ENCODE results near the gene CAMK1D. TPM values are rescaled to one million over a fixed set of nuclear protein-coding genes. Genes with fewer than 3 reads are reported as not detected.
A peak's percentile ranks its signal among the peaks of the same experiment; 100 is the strongest.

The CAMK1D gene
- total and polyA plus RNA-seq, 11 donors = 1.4 to 16.0 (median 2.5) TPM

- H3K27me3 ChIP-seq = no peaks in the 10 kb centered on the region
- TF ChIP-seq POLR2A (IDR thresholded peaks at IDR 0.05) = no peak
- TF ChIP-seq, protein P1, sequence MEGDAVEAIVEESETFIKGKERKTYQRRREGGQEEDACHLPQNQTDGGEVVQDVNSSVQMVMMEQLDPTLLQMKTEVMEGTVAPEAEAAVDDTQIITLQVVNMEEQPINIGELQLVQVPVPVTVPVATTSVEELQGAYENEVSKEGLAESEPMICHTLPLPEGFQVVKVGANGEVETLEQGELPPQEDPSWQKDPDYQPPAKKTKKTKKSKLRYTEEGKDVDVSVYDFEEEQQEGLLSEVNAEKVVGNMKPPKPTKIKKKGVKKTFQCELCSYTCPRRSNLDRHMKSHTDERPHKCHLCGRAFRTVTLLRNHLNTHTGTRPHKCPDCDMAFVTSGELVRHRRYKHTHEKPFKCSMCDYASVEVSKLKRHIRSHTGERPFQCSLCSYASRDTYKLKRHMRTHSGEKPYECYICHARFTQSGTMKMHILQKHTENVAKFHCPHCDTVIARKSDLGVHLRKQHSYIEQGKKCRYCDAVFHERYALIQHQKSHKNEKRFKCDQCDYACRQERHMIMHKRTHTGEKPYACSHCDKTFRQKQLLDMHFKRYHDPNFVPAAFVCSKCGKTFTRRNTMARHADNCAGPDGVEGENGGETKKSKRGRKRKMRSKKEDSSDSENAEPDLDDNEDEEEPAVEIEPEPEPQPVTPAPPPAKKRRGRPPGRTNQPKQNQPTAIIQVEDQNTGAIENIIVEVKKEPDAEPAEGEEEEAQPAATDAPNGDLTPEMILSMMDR (IDR thresholded peaks at IDR 0.05) = no peak
- intact Hi-C loops (cut with DNase I) = no loop called here
- no peak overlapping the region for H3K4me3 ChIP-seq
- DNase-seq = no peak
- H3K36me3 ChIP-seq = no peaks in the 10 kb centered on the region
- ATAC-seq = no peak
- no peaks in the 10 kb centered on the region for H3K4me1 ChIP-seq
- 96 to 98% (median 96%) methylated on average over 8 of the region's 8 CpGs for WGBS, 4 donors
- no peaks in the 10 kb centered on the region for H3K9me3 ChIP-seq
- no peak overlapping the region for H3K27ac ChIP-seq
Observed at GRCh38 chr10:12684784-12685183, 335.4 kb downstream of the CAMK1D start.

GRCh38 chr10:12685261-12686058 lies 336.1 kb downstream of the CAMK1D start:
- H3K9me3 ChIP-seq = no peaks in the 10 kb centered on the region
- 78 to 85% (median 82%) methylated on average over 11 of the region's 11 CpGs for WGBS, 4 donors
- intact Hi-C loops (cut with DNase I) = no loop called here
- DNase-seq = no peak
- no peaks in the 10 kb centered on the region for H3K36me3 ChIP-seq
- no peaks in the 10 kb centered on the region for H3K27me3 ChIP-seq
- no peak for ATAC-seq
- H3K4me3 ChIP-seq = no peak overlapping the region
- H3K4me1 ChIP-seq = no peaks in the 10 kb centered on the region
- no peak overlapping the region for H3K27ac ChIP-seq
- no peak for TF ChIP-seq POLR2A (IDR thresholded peaks at IDR 0.05)
- TF ChIP-seq, protein P1 (IDR thresholded peaks at IDR 0.05) = no peak

- Histone ChIP-seq H3K27ac (no peak overlapping the region), H3K36me3 (no peaks in the 10 kb centered on the region), H3K27me3 (no peaks in the 10 kb centered on the region), H3K4me1 (no peaks in the 10 kb centered on the region), H3K4me3 (no peak overlapping the region), H3K9me3 (no peaks in the 10 kb centered on the region)
- DNase-seq (no peak), ATAC-seq (no peak)
- TF ChIP-seq, protein P1 (IDR thresholded peaks at IDR 0.05) = no peak
- TF ChIP-seq POLR2A (IDR thresholded peaks at IDR 0.05) = no peak
- intact Hi-C loops (cut with DNase I) = no loop called here
- 86 to 90% (median 89%) methylated on average over 4 of the region's 4 CpGs for WGBS, 4 donors
Observed at GRCh38 chr10:12687996-12688395, 338.6 kb downstream of the CAMK1D start.

DNA sequence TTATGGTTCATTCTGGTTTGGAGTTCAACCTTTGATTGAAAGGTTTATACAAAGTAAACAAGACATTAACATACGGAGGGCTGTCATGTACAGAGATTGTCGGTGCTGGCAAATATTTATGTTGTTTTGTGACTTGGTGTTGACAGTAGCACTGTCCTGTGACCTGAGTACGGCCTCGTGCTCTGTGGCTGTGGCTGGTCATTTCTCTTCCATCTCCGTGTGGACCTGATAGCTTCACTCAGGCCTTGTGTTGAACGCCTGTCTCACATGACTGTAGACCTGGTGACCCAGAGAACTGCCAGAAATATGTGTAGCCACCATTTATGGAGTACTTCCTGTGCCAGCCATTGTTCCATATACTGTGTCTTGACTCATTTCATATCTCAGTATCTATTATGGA lies 340.5 kb downstream of the CAMK1D start:
- TF ChIP-seq, protein P1 (IDR thresholded peaks at IDR 0.05) = no peak
- TF ChIP-seq POLR2A (IDR thresholded peaks at IDR 0.05) = no peak
- H3K4me3 ChIP-seq = no peak overlapping the region
- H3K36me3 ChIP-seq = no peaks in the 10 kb centered on the region
- no peak for ATAC-seq
- intact Hi-C loops (cut with DNase I) = no loop called here
- no peak for DNase-seq
- peak overlapping the region in 1 of 12 donors; percentile 80 for H3K27ac ChIP-seq
- WGBS, 4 donors = 89 to 92% (median 91%) methylated on average over 6 of the region's 6 CpGs
- H3K27me3 ChIP-seq = no peaks in the 10 kb centered on the region
- H3K9me3 ChIP-seq = no peaks in the 10 kb centered on the region
- no peaks in the 10 kb centered on the region for H3K4me1 ChIP-seq

Data from heart left ventricle (tissue), 16 donors.